ENCODE data around the gene C9. TPM values are rescaled to one million over a fixed set of nuclear protein-coding genes. Genes with fewer than 3 reads are reported as not detected.

Gene C9
- total and polyA plus RNA-seq, 2 experiments from 2014 or later = not detected

GRCh38 chr5:39352951-39353350, 11.3 kb downstream of the C9 start:
- no peak overlapping the region for H3K27ac ChIP-seq (ENCODE audit: low read depth)
- peaks cover 6% of the 10 kb centered on the region for H3K4me1 Mint-ChIP-seq
- peaks cover 14% of the 10 kb centered on the region for H3K9me2 ChIP-seq (ENCODE audit: insufficient read depth)
- H3K36me3 ChIP-seq (ENCODE audit: insufficient read depth) = no peaks in the 10 kb centered on the region; the same call in 1 of the 2 replicates
- no peak for ATAC-seq
- no peaks in the 10 kb centered on the region for H3K27me3 ChIP-seq (ENCODE audit: insufficient read depth)
- TF ChIP-seq EZH2 (IDR thresholded peaks at IDR 0.05; ENCODE audit: low read depth, unreplicated experiment) = no peak
- no peak for TF ChIP-seq CTCF (conservative IDR thresholded peaks at IDR 0.05; ENCODE audit: low read depth in 2 of 2)
- TF ChIP-seq ETS1 (IDR thresholded peaks at IDR 0.05) = no peak
- no peak overlapping the region for H3K4me2 ChIP-seq
- H3K4me3 Mint-ChIP-seq = no peak overlapping the region
- no peak overlapping the region for H3K4me3 ChIP-seq
- H4K20me1 ChIP-seq (replicated peaks; ENCODE audit: insufficient read depth) = no peaks in the 10 kb centered on the region
- H3K27me3 Mint-ChIP-seq (ENCODE audit: insufficient read depth, low read depth, poor library complexity) = peaks cover 3% of the 10 kb centered on the region
- H2AFZ ChIP-seq = no peak overlapping the region
- H3F3A ChIP-seq (replicated peaks; ENCODE audit: low read depth) = no peaks in the 10 kb centered on the region
- peaks cover 33% of the 10 kb centered on the region for H3K9me3 Mint-ChIP-seq
- no peak for DNase-seq (ENCODE audit: low spot score)
- peaks cover 11% of the 10 kb centered on the region for H3K36me3 Mint-ChIP-seq (ENCODE audit: low read depth)
- H3K27ac Mint-ChIP-seq = no peak overlapping the region
- H3K4me1 ChIP-seq (ENCODE audit: insufficient read depth) = no peaks in the 10 kb centered on the region
- H3K79me2 ChIP-seq (replicated peaks; ENCODE audit: insufficient read depth) = no peaks in the 10 kb centered on the region

GRCh38 chr5:39352170-39352569, 12.1 kb downstream of the C9 start:
- DNase-seq (ENCODE audit: low spot score) = no peak
- TF ChIP-seq ZNF462 (CRISPR knock-in tag; IDR thresholded peaks at IDR 0.05) (no peak), ZNF114 (CRISPR knock-in tag; IDR thresholded peaks at IDR 0.05) (no peak), REST (IDR thresholded peaks at IDR 0.05; ENCODE audit: unreplicated experiment) (no peak), CTCF (conservative IDR thresholded peaks at IDR 0.05; ENCODE audit: low read depth in 2 of 2) (no peak)

More at GRCh38 chr5:39352170-39352569, 12.1 kb downstream of the C9 start:
- Histone ChIP-seq H3K36me3 (ENCODE audit: insufficient read depth) (no peaks in the 10 kb centered on the region; the same call in 1 of the 2 replicates), H3K27me3 (ENCODE audit: insufficient read depth) (no peaks in the 10 kb centered on the region), H3K27ac (ENCODE audit: low read depth) (no peak overlapping the region), H3K4me2 (no peak overlapping the region), H3K4me3 (no peak overlapping the region), H2AFZ (no peak overlapping the region), H3K79me2 (replicated peaks; ENCODE audit: insufficient read depth) (no peaks in the 10 kb centered on the region), H3K4me1 (ENCODE audit: insufficient read depth) (no peaks in the 10 kb centered on the region), H3K9me2 (ENCODE audit: insufficient read depth) (peaks cover 9% of the 10 kb centered on the region), H3F3A (replicated peaks; ENCODE audit: low read depth) (no peaks in the 10 kb centered on the region), H4K20me1 (replicated peaks; ENCODE audit: insufficient read depth) (no peaks in the 10 kb centered on the region)
- ATAC-seq = no peak
- Mint-ChIP-seq H3K9me3 (peaks cover 32% of the 10 kb centered on the region), H3K36me3 (ENCODE audit: low read depth) (peaks cover 8% of the 10 kb centered on the region; the same call in 2 of the 3 replicates), H3K4me3 (no peak overlapping the region), H3K27me3 (ENCODE audit: insufficient read depth, low read depth, poor library complexity) (peaks cover 3% of the 10 kb centered on the region), H3K4me1 (peaks cover 6% of the 10 kb centered on the region), H3K27ac (no peak overlapping the region)

Measured in GM23338 (cell line).